Mucosa of rectum (tissue), 2 donors: ENCODE results near the gene ATN1.
"Not testable (repeated sequence)": the region's sequence is repeated elsewhere in the genome, so short reads cannot be mapped to it uniquely, and the experiment has no call there.

Experiments
- H3K27ac ChIP-seq, 2 donors: one replicate each; pipeline ENCODE4 v1.7.0; 2013; ENCODE audit warnings: inconsistent platforms in 2 of 2, low read depth in 2 of 2, low read length in 2 of 2
- H3K27me3 ChIP-seq, 2 donors: one replicate each; pipeline ENCODE4 v1.7.0; 2013; ENCODE audit warnings: low read length in 2 of 2; ENCODE audit not compliant: control insufficient read depth in 2 of 2, insufficient read depth in 2 of 2
- H3K36me3 ChIP-seq, 2 donors: one replicate each; pipeline ENCODE4 v1.7.0; 2013; ENCODE audit warnings: low read length in 2 of 2; ENCODE audit not compliant: control insufficient read depth in 2 of 2, insufficient read depth in 2 of 2
- H3K4me1 ChIP-seq, 2 donors: one replicate each; pipeline ENCODE4 v1.7.0; 2013; ENCODE audit warnings: low read length in 2 of 2, mild to moderate bottlenecking in 1 of 2; ENCODE audit not compliant: control insufficient read depth in 2 of 2, insufficient read depth in 2 of 2
- H3K4me3 ChIP-seq, 2 donors: one replicate each; pipeline ENCODE4 v1.7.0; 2013; ENCODE audit warnings: low read length in 2 of 2
- H3K9ac ChIP-seq, 2 donors: one replicate each; pipeline ENCODE4 v1.7.0; 2013; ENCODE audit warnings: low read length in 2 of 2, low read depth in 1 of 2, mild to moderate bottlenecking in 1 of 2
- H3K9me3 ChIP-seq, 2 donors: one replicate each; pipeline ENCODE4 v1.7.0; 2013; ENCODE audit warnings: low read length in 2 of 2; ENCODE audit not compliant: control insufficient read depth in 2 of 2
- donor health status: healthy.
- donor health status: Normal muscosa, but diverticular disease.

Gene ATN1

GRCh38 chr12:6903722-6904121, 24.0 kb upstream of the ATN1 start:
- H3K9me3 ChIP-seq = no peaks in the 10 kb centered on the region
- peaks cover 10 to 17% of the 10 kb centered on the region in 2 donors for H3K4me1 ChIP-seq
- no peak overlapping the region for H3K27ac ChIP-seq
- no peak overlapping the region for H3K4me3 ChIP-seq
- no peaks in the 10 kb centered on the region for H3K27me3 ChIP-seq
- H3K9ac ChIP-seq = no peak overlapping the region
- no peaks in the 10 kb centered on the region for H3K36me3 ChIP-seq

- Histone ChIP-seq H3K4me3 (peak within 1 kb of the TSS; percentile 92 to 97), H3K9ac (peak within 1 kb of the TSS; percentile 82 to 93), H3K4me1 (peaks cover 10 to 15% of the 10 kb centered on the region in 2 donors), H3K36me3 (no peaks in the 10 kb centered on the region), H3K27ac (peak within 1 kb of the TSS; percentile 70 to 79), H3K27me3 (no peaks in the 10 kb centered on the region), H3K9me3 (no peaks in the 10 kb centered on the region)
Measured at GRCh38 chr12:6904280-6905276, 23.2 kb upstream of the ATN1 start, which contains the start of gene LRRC23. Gene LRRC23 (plus strand): TSS chr12:6904822. CDS start chr12:6905634, 812 bp downstream.

GRCh38 chr12:6905414-6906040, 22.2 kb upstream of the ATN1 start:
- Histone ChIP-seq H3K27ac (peak overlapping the region in 1 of 2 donors; percentile 79), H3K27me3 (no peaks in the 10 kb centered on the region), H3K9ac (peak overlapping the region in 1 of 2 donors; percentile 93), H3K36me3 (no peaks in the 10 kb centered on the region), H3K4me1 (peaks cover 10 to 13% of the 10 kb centered on the region in 2 donors), H3K9me3 (no peaks in the 10 kb centered on the region), H3K4me3 (peak overlapping the region; percentile 92 to 97)

GRCh38 chr12:6908141-6908540, 19.6 kb upstream of the ATN1 start:
- H3K9me3 ChIP-seq, H3K36me3 ChIP-seq, H3K27ac ChIP-seq, H3K9ac ChIP-seq, H3K4me3 ChIP-seq: not testable (repeated sequence)
- Histone ChIP-seq H3K4me1 (peaks cover 10 to 13% of the 10 kb centered on the region in 2 donors), H3K27me3 (peaks cover 0 to 14% of the 10 kb centered on the region in 2 donors)

DNA sequence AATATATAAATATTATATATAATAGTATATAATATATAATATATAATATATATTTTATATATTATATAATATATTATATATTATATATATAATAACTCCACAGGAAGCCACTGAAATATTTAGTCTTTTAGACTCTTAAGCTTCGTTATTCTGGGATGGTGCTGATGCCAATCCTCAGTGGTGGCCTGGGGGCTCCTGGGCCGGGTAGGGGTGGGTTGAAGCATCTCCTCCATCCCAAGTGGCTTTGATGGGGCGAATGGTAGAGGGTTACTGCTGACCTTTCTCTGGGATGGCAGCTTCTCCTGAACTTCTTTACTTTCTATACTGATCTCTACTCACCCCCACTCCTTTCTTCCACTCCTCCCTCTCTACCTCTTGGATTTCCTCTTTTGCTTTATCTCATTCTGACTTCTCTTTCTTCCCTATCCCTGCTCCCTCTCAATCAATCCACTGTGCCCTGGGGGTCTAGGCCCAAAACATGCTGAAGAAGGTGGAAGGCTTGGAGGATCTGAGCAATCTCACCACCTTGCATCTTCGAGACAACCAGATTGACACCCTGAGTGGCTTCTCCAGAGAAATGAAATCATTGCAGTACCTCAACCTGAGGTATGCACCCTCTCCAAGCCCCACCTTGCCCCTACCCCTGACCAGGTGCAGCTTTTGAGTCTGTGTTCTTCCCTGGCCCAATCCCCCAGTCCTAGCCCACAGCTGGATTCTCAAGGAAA, 18.2 kb upstream of the ATN1 start:
- no peak overlapping the region for H3K27ac ChIP-seq
- no peak overlapping the region for H3K9ac ChIP-seq
- H3K9me3 ChIP-seq = no peaks in the 10 kb centered on the region
- peaks cover 6 to 11% of the 10 kb centered on the region in 2 donors for H3K4me1 ChIP-seq
- H3K4me3 ChIP-seq = no peak overlapping the region
- peaks cover 5 to 14% of the 10 kb centered on the region in 2 donors for H3K27me3 ChIP-seq
- H3K36me3 ChIP-seq = no peaks in the 10 kb centered on the region

DNA sequence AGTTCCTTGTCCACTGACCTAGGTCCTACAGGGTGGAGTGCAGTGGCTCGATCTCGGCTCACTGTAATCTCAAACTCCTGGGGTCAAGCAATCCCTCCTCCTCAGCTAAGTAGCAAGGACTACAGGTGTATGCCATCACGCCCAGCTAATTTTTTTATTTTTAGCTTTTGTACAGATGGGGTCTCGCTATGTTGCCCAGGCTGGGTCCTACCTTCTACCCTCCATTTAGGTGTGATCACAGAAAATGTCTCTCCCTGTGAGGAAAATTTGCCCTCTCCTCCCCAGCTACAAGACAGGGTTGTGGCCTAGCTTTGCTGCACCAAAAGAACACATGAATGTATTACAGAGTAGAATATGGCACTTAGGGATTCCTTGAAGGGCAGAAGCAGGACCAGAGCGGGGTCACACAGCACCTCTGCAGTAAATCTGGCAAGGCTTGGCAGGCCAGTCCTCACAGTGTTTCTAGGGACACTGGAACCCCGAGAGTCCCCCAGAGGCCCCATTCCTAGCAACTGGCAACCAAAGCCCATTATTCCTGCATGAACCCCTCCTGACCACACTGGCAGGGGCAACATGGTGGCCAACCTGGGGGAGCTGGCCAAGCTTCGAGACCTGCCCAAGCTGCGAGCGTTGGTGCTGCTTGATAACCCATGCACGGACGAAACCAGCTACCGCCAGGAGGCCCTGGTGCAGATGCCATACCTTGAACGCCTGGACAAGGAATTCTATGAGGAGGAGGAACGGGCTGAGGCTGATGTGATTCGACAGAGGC, 15.4 kb upstream of the ATN1 start:
- Histone ChIP-seq H3K27me3 (peaks cover 5 to 20% of the 10 kb centered on the region in 2 donors), H3K27ac (no peak overlapping the region), H3K9ac (no peak overlapping the region), H3K4me1 (peaks cover 7 to 8% of the 10 kb centered on the region in 2 donors), H3K36me3 (peaks cover 0 to 3% of the 10 kb centered on the region in 2 donors), H3K4me3 (no peak overlapping the region), H3K9me3 (no peaks in the 10 kb centered on the region)

GRCh38 chr12:6914246-6914946, 13.4 kb upstream of the ATN1 start, which contains the start of gene ENO2:
Gene ENO2 (plus strand): TSS chr12:6914580. CDS start chr12:6915833, 1,253 bp downstream.
- H3K4me1 ChIP-seq = peaks cover 7 to 8% of the 10 kb centered on the region in 2 donors
- peaks cover 0 to 3% of the 10 kb centered on the region in 2 donors for H3K36me3 ChIP-seq
- peak within 1 kb of the TSS; percentile 49 to 57 for H3K9ac ChIP-seq
- peak within 1 kb of the TSS; percentile 61 to 74 for H3K27ac ChIP-seq
- peaks cover 5 to 20% of the 10 kb centered on the region in 2 donors for H3K27me3 ChIP-seq
- no peaks in the 10 kb centered on the region for H3K9me3 ChIP-seq
- peak within 1 kb of the TSS; percentile 63 to 73 for H3K4me3 ChIP-seq

DNA sequence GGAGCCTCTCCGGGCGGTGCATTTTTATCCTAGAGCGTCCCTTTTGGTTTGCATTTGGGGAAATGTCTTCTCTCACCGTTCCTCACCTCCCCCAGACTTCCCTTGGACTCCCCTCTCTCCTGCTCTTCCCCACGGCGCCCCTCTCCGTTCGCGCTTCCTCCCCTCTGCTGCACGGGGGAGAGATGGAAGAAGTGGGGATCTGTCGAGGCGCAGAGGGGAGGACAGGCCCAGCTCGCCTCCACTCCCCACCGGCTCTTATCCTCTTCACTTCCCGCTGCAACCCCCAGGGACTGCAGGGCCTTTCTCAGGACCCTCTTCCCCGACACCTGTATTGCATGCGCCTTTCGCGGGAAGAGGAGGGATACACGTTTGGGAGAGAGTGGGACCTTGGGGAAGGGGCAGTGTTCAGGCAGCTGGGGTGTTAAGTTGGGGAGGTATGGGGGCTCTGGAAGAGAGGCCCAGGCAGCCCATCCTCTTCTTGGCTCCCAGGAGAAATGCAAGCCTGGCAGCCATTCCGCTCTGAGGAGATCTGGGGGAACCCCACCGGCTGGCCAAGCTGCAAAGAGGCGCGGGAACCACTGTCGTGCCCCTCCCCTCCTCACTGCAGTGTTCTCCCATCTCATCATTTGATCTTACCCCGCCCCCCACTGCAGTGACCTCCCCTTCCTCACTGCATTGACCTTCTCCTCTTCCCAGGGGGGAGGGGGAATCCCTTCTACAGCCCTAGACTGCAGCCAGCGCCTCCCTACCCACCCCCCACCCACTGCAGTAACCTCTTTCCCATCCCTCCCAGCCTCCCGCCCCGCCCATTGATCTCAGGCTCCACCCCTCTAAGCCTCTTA, 12.6 kb upstream of the ATN1 start:
- H3K4me3 ChIP-seq = peak overlapping the region; percentile 63 to 67
- peak overlapping the region; percentile 34 to 57 for H3K9ac ChIP-seq
- peaks cover 7 to 8% of the 10 kb centered on the region in 2 donors for H3K4me1 ChIP-seq
- peaks cover 5 to 20% of the 10 kb centered on the region in 2 donors for H3K27me3 ChIP-seq
- H3K9me3 ChIP-seq = no peaks in the 10 kb centered on the region
- peak overlapping the region in 1 of 2 donors; percentile 63 for H3K27ac ChIP-seq
- H3K36me3 ChIP-seq = peaks cover 3% of the 10 kb centered on the region in 2 donors
